SU-DHL-6 (cell line): ENCODE results near the gene NT5DC1.
"Not testable (repeated sequence)": the region's sequence is repeated elsewhere in the genome, so short reads cannot be mapped to it uniquely, and the experiment has no call there.

ENCODE experiments used
- H2AFZ ChIP-seq: fragments of 200-600 bp; sonication (generic); 2 replicates; pipeline ENCODE4 v1.6.1; 2014; ENCODE audit warnings: low read depth, mild to moderate bottlenecking, moderate library complexity, mixed read lengths, antibody characterized with exemption, low read length; ENCODE audit not compliant: severe bottlenecking
- H3F3A ChIP-seq: fragments of 200-600 bp; shearing (Covaris generic); 2 replicates; pipeline ENCODE4 v1.6.0; 2016; ENCODE audit warnings: antibody characterized with exemption, mild to moderate bottlenecking; ENCODE audit not compliant: insufficient read depth
- H3K27ac ChIP-seq: fragments of 200-600 bp; sonication (generic); 2 replicates; pipeline ENCODE4 v1.5.1; 2016; ENCODE audit warnings: low read depth, mild to moderate bottlenecking, low read length, moderate library complexity, mixed read lengths
- H3K27me3 ChIP-seq: fragments of 200-600 bp; sonication (generic), shearing (Covaris generic); 2 replicates; pipeline ENCODE4 v1.6.0; 2014; ENCODE audit warnings: mild to moderate bottlenecking, low read length
- H3K36me3 ChIP-seq: fragments of 200-600 bp; sonication (generic); 2 replicates; pipeline ENCODE4 v1.6.1; 2014; ENCODE audit warnings: mild to moderate bottlenecking, low read length, mixed read lengths
- H3K4me2 ChIP-seq: fragments of 300-600, 200-600 bp; shearing (Covaris generic), sonication (generic); 2 replicates; pipeline ENCODE4 v1.6.0; 2014; ENCODE audit warnings: low read length, low read depth, mild to moderate bottlenecking; ENCODE audit not compliant: poor library complexity, severe bottlenecking
- H3K4me3 ChIP-seq: fragments of 200-600 bp; sonication (generic); 2 replicates; pipeline ENCODE4 v1.5.1; 2014; ENCODE audit warnings: antibody characterized with exemption, low read length, mild to moderate bottlenecking, mixed read lengths; ENCODE audit not compliant: insufficient read depth, poor library complexity, severe bottlenecking
- H3K79me2 ChIP-seq: fragments of 200-600 bp; sonication (generic); 2 replicates; pipeline ENCODE4 v1.6.1; 2014; ENCODE audit warnings: mild to moderate bottlenecking, low read length, moderate library complexity; ENCODE audit not compliant: insufficient read depth
- H3K9ac ChIP-seq: fragments of 200-600 bp; sonication (generic); 2 replicates; pipeline ENCODE4 v1.7.0; 2014; ENCODE audit warnings: mild to moderate bottlenecking, low read length
- H3K9me2 ChIP-seq: fragments of 200-600 bp; sonication (generic); replicated peaks from 2 replicates; pipeline ENCODE4 v1.6.1; 2014; ENCODE audit warnings: low read length; ENCODE audit not compliant: insufficient read depth
- H3K9me3 ChIP-seq: fragments of 200-600 bp; sonication (generic); 2 replicates; pipeline ENCODE4 v1.6.1; 2014; ENCODE audit warnings: low read length, mixed read lengths; ENCODE audit not compliant: insufficient read depth
- H4K20me1 ChIP-seq: fragments of 200-600 bp; sonication (generic); 2 replicates; pipeline ENCODE4 v1.6.1; 2014; ENCODE audit warnings: low read depth, mild to moderate bottlenecking, antibody characterized with exemption, low read length, moderate library complexity, mixed read lengths
- EZH2phosphoT487 ChIP-seq: fragments of 200-600 bp; sonication (generic), shearing (Covaris generic); conservative IDR thresholded peaks from 2 replicates; pipeline ENCODE4 v1.6.1; 2018; ENCODE audit warnings: mild to moderate bottlenecking, antibody characterized with exemption, low read length, moderate library complexity, mixed read lengths
- TF ChIP-seq, protein P1 (sequence below): fragments of 200-600 bp; sonication (generic); IDR thresholded peaks from one replicate; pipeline ENCODE4 v1.5.1; 2017; ENCODE audit warnings: antibody characterized with exemption, mild to moderate bottlenecking, low read length, moderate library complexity; ENCODE audit not compliant: insufficient read depth, poor library complexity, severe bottlenecking

NT5DC1 gene

DNA sequence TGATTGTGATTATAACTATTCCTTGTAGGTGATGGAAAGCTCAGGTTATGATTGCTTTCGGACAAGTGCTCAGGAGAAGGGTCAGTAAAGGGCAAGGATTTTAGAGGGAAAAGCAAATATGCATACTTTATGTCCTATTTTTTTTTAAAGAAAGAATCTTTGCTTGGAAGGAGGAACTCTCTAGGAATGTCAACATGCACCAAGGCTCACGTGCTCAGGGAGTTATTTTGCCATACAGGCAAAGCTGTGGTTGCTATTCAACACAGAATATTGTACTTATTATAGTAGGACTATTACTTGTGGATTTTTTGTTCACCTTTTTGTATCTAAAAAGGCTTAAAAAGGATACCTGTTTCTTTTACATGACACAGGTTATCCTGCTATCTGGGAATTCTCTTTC is 182.0 kb downstream of the NT5DC1 start:
- Histone ChIP-seq H3K27ac (no peak overlapping the region), H3K36me3 (no peaks in the 10 kb centered on the region), H2AFZ (no peak overlapping the region), H3K9me2 (no peaks in the 10 kb centered on the region), H3K27me3 (no peaks in the 10 kb centered on the region), H3K9me3 (no peaks in the 10 kb centered on the region), H3K4me3 (no peak overlapping the region), H3F3A (no peaks in the 10 kb centered on the region), H3K79me2 (peaks cover 19% of the 10 kb centered on the region), H3K4me2 (no peak overlapping the region), H4K20me1 (peaks cover 5% of the 10 kb centered on the region; the same call in 1 of the 2 replicates), H3K9ac (no peak overlapping the region)
- TF ChIP-seq, protein P1, sequence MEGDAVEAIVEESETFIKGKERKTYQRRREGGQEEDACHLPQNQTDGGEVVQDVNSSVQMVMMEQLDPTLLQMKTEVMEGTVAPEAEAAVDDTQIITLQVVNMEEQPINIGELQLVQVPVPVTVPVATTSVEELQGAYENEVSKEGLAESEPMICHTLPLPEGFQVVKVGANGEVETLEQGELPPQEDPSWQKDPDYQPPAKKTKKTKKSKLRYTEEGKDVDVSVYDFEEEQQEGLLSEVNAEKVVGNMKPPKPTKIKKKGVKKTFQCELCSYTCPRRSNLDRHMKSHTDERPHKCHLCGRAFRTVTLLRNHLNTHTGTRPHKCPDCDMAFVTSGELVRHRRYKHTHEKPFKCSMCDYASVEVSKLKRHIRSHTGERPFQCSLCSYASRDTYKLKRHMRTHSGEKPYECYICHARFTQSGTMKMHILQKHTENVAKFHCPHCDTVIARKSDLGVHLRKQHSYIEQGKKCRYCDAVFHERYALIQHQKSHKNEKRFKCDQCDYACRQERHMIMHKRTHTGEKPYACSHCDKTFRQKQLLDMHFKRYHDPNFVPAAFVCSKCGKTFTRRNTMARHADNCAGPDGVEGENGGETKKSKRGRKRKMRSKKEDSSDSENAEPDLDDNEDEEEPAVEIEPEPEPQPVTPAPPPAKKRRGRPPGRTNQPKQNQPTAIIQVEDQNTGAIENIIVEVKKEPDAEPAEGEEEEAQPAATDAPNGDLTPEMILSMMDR, result no peak
- no peak for TF ChIP-seq EZH2phosphoT487

DNA sequence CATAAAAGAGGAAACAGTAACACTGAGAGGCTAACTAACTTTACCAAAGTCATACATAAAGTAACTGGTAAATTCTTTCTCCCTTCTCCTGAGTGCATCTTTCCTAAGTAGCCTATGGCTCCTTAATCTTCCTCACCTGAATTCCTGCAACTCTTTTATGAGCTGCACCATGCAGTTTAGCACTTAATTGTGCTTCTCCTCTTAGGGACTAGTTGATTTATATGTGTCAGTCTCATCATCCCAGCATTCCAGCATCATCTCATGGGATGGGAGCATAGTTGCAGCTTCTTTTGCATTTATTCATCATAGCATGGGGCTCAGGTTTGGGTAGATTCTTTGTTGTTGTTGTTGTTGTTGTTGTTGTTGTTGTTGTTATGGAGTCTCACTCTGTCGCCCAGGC is 182.5 kb downstream of the NT5DC1 start:
- H2AFZ ChIP-seq, result no peak overlapping the region
- H3K9ac ChIP-seq, result no peak overlapping the region
- peaks cover 5% of the 10 kb centered on the region; the same call in 1 of the 2 replicates for H4K20me1 ChIP-seq
- no peaks in the 10 kb centered on the region for H3K9me3 ChIP-seq
- H3K4me2 ChIP-seq, result no peak overlapping the region
- no peaks in the 10 kb centered on the region for H3K36me3 ChIP-seq
- TF ChIP-seq, protein P1, result no peak
- no peak for TF ChIP-seq EZH2phosphoT487
- H3K27me3 ChIP-seq, result no peaks in the 10 kb centered on the region
- H3K4me3 ChIP-seq, result no peak overlapping the region
- peaks cover 14% of the 10 kb centered on the region for H3K79me2 ChIP-seq
- H3F3A ChIP-seq, result no peaks in the 10 kb centered on the region
- no peak overlapping the region for H3K27ac ChIP-seq
- H3K9me2 ChIP-seq, result no peaks in the 10 kb centered on the region

DNA sequence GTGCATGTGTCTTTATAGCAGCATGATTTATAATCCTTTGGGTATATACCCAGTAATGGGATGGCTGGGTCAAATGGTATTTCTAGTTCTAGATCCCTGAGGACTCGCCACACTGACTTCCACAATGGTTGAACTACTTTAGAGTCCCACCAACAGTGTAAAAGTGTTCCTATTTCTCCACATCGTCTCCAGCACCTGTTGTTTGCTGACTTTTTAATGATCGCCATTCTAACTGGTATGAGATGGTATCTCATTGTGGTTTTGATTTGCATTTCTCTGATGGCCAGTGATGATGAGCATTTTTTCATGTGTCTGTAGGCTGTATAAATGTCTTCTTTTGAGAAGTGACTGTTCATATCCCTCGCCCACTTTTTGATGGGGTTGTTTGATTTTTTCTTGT is 184.3 kb downstream of the NT5DC1 start:
- not testable (repeated sequence) for H4K20me1 ChIP-seq, H2AFZ ChIP-seq, H3F3A ChIP-seq, H3K9me3 ChIP-seq, H3K9ac ChIP-seq, H3K4me3 ChIP-seq, H3K9me2 ChIP-seq, H3K27ac ChIP-seq, H3K79me2 ChIP-seq, H3K4me2 ChIP-seq, H3K36me3 ChIP-seq, H3K27me3 ChIP-seq

DNA sequence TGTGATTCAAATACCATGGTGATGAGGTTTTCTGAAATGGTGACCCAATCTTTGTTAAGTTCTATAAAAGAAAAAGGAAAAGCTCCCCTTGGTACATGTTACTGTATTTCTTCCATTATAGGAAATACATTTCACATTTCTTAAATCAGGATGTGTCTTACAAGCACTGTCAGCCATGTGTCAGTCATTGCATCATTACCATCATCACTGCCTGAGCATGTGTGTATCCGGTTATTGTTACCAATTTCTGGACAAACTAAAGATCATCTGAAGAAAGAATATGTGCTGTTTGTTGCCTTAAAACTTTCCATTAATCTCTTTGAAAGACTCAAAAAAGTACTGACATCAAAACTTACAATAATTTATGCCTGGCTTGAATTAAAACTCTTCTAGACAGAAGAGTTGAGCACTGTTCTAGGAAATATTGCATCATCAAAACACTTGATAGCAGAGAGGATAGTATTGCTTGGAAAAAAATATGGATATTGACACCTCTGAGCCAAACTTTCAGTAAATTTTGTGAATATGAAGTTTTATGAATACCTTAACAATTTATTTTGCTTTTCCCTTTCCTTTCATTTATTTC is 186.2 kb downstream of the NT5DC1 start:
- no peaks in the 10 kb centered on the region for H3K79me2 ChIP-seq
- TF ChIP-seq, protein P1, result no peak
- no peak for TF ChIP-seq EZH2phosphoT487
- H2AFZ ChIP-seq, result no peak overlapping the region
- no peak overlapping the region for H3K9ac ChIP-seq
- H3F3A ChIP-seq, result no peaks in the 10 kb centered on the region
- no peaks in the 10 kb centered on the region for H3K9me2 ChIP-seq
- H3K27me3 ChIP-seq, result no peaks in the 10 kb centered on the region
- H3K4me3 ChIP-seq, result no peak overlapping the region
- no peaks in the 10 kb centered on the region for H3K36me3 ChIP-seq
- no peaks in the 10 kb centered on the region for H4K20me1 ChIP-seq
- no peak overlapping the region for H3K4me2 ChIP-seq
- H3K27ac ChIP-seq, result no peak overlapping the region
- H3K9me3 ChIP-seq, result no peaks in the 10 kb centered on the region
